Measurements from ENCODE around the gene REC8. TPM values are rescaled to one million over a fixed set of nuclear protein-coding genes. Genes with fewer than 3 reads are reported as not detected.
A peak's percentile ranks its signal among the peaks of the same experiment; 100 is the strongest.

The REC8 gene
- total RNA-seq, 1 experiment from 2014 or later: 8.4 TPM

GRCh38 chr14:24162093-24162492 lies 9.8 kb upstream of the REC8 start:
- H3K36me3 ChIP-seq (ENCODE audit: insufficient read depth, low read length, poor library complexity, severe bottlenecking): peaks cover 32% of the 10 kb centered on the region
- H3K27me3 ChIP-seq (replicated peaks; ENCODE audit: insufficient read depth, low read depth, low read length, poor library complexity): no peaks in the 10 kb centered on the region
- CTCF ChIA-PET: interaction anchor here (1.0 to 2.6 kb wide), 2 partner anchors 69 to 104 kb away, joined by 3 to 17 read pairs; no protein-coding TSS in a partner anchor
- peaks cover 8% of the 10 kb centered on the region for H3K4me1 ChIP-seq (ENCODE audit: insufficient read depth, low read length, poor library complexity, severe bottlenecking)
- no peaks in the 10 kb centered on the region for H3K9me3 ChIP-seq (ENCODE audit: low read depth, low read length, poor library complexity, severe bottlenecking)
- no peak for TF ChIP-seq EZH2 (IDR thresholded peaks at IDR 0.05; ENCODE audit: borderline replicate concordance, low read depth, low read length, poor library complexity, severe bottlenecking)
- TF ChIP-seq, protein P1, sequence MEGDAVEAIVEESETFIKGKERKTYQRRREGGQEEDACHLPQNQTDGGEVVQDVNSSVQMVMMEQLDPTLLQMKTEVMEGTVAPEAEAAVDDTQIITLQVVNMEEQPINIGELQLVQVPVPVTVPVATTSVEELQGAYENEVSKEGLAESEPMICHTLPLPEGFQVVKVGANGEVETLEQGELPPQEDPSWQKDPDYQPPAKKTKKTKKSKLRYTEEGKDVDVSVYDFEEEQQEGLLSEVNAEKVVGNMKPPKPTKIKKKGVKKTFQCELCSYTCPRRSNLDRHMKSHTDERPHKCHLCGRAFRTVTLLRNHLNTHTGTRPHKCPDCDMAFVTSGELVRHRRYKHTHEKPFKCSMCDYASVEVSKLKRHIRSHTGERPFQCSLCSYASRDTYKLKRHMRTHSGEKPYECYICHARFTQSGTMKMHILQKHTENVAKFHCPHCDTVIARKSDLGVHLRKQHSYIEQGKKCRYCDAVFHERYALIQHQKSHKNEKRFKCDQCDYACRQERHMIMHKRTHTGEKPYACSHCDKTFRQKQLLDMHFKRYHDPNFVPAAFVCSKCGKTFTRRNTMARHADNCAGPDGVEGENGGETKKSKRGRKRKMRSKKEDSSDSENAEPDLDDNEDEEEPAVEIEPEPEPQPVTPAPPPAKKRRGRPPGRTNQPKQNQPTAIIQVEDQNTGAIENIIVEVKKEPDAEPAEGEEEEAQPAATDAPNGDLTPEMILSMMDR (conservative IDR thresholded peaks at IDR 0.05; ENCODE audit: low read depth, low read length): no peak
- no TSS peak for BruUV-seq (replicated peaks)
- DNase-seq (ENCODE audit: low spot score): no peak
- peak overlapping the region; percentile 51 for H3K4me3 ChIP-seq (ENCODE audit: low read depth, low read length, poor library complexity, severe bottlenecking)
- intact Hi-C loops (cut with micrococcal nuclease; ENCODE audit: unreplicated experiment): no loop called here
- H3K27ac ChIP-seq (ENCODE audit: low read depth, low read length, poor library complexity, severe bottlenecking): no peak overlapping the region
- POLR2A ChIA-PET (ENCODE audit: low non-redundant PET): no interaction called here

- no peak for DNase-seq (ENCODE audit: low spot score)
- Histone ChIP-seq H3K9me3 (ENCODE audit: low read depth, low read length, poor library complexity, severe bottlenecking) (no peaks in the 10 kb centered on the region), H3K36me3 (ENCODE audit: insufficient read depth, low read length, poor library complexity, severe bottlenecking) (peaks cover 18% of the 10 kb centered on the region), H3K4me3 (ENCODE audit: low read depth, low read length, poor library complexity, severe bottlenecking) (no peak overlapping the region), H3K4me1 (ENCODE audit: insufficient read depth, low read length, poor library complexity, severe bottlenecking) (peaks cover 8% of the 10 kb centered on the region), H3K27ac (ENCODE audit: low read depth, low read length, poor library complexity, severe bottlenecking) (no peak overlapping the region), H3K27me3 (replicated peaks; ENCODE audit: insufficient read depth, low read depth, low read length, poor library complexity) (no peaks in the 10 kb centered on the region)
- intact Hi-C loops (cut with micrococcal nuclease; ENCODE audit: unreplicated experiment): no loop called here
- ChIA-PET POLR2A (ENCODE audit: low non-redundant PET) (no interaction called here), CTCF (no interaction called here)
- BruUV-seq (replicated peaks): no TSS peak
- TF ChIP-seq, protein P1 (conservative IDR thresholded peaks at IDR 0.05; ENCODE audit: low read depth, low read length): no peak
Measured at GRCh38 chr14:24164518-24164991, 7.3 kb upstream of the REC8 start.

DNA sequence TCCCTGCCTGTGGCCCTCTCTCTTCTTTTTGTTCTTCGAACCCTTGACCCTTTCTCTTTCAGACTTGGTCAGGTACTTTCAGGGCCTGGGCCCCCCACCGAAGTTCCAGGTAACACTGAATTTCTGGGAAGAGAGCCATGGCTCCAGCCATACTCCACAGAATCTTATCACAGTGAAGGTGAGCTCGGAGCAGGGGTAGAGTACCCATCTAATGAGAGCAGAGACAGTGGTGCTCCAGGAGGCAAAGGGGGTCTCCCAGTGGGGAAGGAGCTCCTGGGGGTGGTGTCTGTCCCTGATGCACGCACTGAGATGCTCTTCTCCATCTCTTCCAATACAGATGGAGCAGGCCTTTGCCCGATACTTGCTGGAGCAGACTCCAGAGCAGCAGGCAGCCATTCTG lies 6.1 kb upstream of the REC8 start:
- Histone ChIP-seq H3K4me3 (ENCODE audit: low read depth, low read length, poor library complexity, severe bottlenecking) (no peak overlapping the region), H3K27me3 (replicated peaks; ENCODE audit: insufficient read depth, low read depth, low read length, poor library complexity) (no peaks in the 10 kb centered on the region), H3K27ac (ENCODE audit: low read depth, low read length, poor library complexity, severe bottlenecking) (no peak overlapping the region), H3K9me3 (ENCODE audit: low read depth, low read length, poor library complexity, severe bottlenecking) (no peaks in the 10 kb centered on the region), H3K4me1 (ENCODE audit: insufficient read depth, low read length, poor library complexity, severe bottlenecking) (peaks cover 8% of the 10 kb centered on the region), H3K36me3 (ENCODE audit: insufficient read depth, low read length, poor library complexity, severe bottlenecking) (peaks cover 12% of the 10 kb centered on the region)
- CTCF ChIA-PET: no interaction called here
- DNase-seq (ENCODE audit: low spot score): no peak
- POLR2A ChIA-PET (ENCODE audit: low non-redundant PET): no interaction called here
- TF ChIP-seq, protein P1 (conservative IDR thresholded peaks at IDR 0.05; ENCODE audit: low read depth, low read length): no peak
- TF ChIP-seq EZH2 (IDR thresholded peaks at IDR 0.05; ENCODE audit: borderline replicate concordance, low read depth, low read length, poor library complexity, severe bottlenecking): no peak
- no TSS peak for BruUV-seq (replicated peaks)
- intact Hi-C loops (cut with micrococcal nuclease; ENCODE audit: unreplicated experiment): no loop called here
